ENCODE data around the gene MINDY2. TPM values are rescaled to one million over a fixed set of nuclear protein-coding genes. Genes with fewer than 3 reads are reported as not detected.

The MINDY2 gene
- total and polyA plus RNA-seq, 2 of the 8 experiments (the other 6 are each of a cell fraction or from before 2014, with no cell fraction given) = 3.1 to 25.7 TPM

DNA sequence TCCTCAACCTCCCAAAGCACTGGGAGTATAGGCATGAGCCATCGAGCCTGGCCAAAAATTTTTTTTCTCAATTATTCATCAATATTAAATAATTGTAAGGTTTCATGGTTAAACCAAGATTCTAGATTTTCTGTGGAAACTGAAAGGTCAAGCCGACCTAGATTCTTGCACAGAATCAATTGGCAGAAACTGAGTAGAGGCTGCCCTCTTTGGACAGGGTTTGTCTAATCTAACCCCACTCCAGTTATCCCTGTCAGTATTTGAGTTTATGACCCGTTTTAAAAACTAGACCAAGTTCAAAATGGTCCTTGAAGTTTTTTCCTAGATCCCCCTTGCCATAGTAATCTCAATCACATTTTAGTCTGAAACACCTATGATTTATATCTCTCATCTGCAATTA, 13.0 kb upstream of the MINDY2 start:
- Histone ChIP-seq H4K91ac (replicated peaks; ENCODE audit: insufficient read length, low read length) (no peak overlapping the region), H2AFZ (ENCODE audit: low read length) (no peak overlapping the region), H2AK5ac (ENCODE audit: low read depth, low read length) (no peak overlapping the region), H2BK12ac (ENCODE audit: low read depth, low read length) (no peak overlapping the region), H2BK15ac (ENCODE audit: low read length) (no peak overlapping the region), H3K36me3 (ENCODE audit: control insufficient read depth in 2 of 4, insufficient read depth in 4 of 4, low read length in 3 of 4) (no peaks in the 10 kb centered on the region), H2BK120ac (replicated peaks; ENCODE audit: low read depth, low read length) (no peak overlapping the region), H3K4me1 (replicated peaks in 1 of 4; ENCODE audit: control insufficient read depth in 3 of 4, insufficient read depth in 4 of 4, low read length in 3 of 4) (no peaks in the 10 kb centered on the region), H3K4ac (replicated peaks; ENCODE audit: insufficient read length, low read depth, low read length) (no peak overlapping the region), H3K23ac (ENCODE audit: insufficient read length) (no peak overlapping the region), H3K18ac (ENCODE audit: extremely low read depth, low read length) (no peak overlapping the region), H2BK5ac (ENCODE audit: low read depth, low read length) (no peak overlapping the region), H3K27me3 (replicated peaks in 1 of 4; ENCODE audit: control insufficient read depth in 3 of 4, extremely low read depth in 1 of 4, insufficient read depth in 3 of 4, low read length in 3 of 4) (no peaks in the 10 kb centered on the region), H3K4me3 (ENCODE audit: extremely low read depth in 1 of 4, insufficient read depth in 2 of 4, low read depth in 3 of 4, low read length in 4 of 4) (no peak overlapping the region), H2BK20ac (ENCODE audit: low read length) (no peak overlapping the region), H3K4me2 (ENCODE audit: insufficient read depth in 1 of 2, low read depth in 2 of 2, low read length in 2 of 2) (no peak overlapping the region), H3K14ac (ENCODE audit: insufficient read length) (no peak overlapping the region), H3K9me3 (ENCODE audit: insufficient read depth in 2 of 2, low read depth in 1 of 2, low read length in 1 of 2) (no peaks in the 10 kb centered on the region), H3K23me2 (ENCODE audit: low read depth, low read length) (no peaks in the 10 kb centered on the region), H4K5ac (ENCODE audit: insufficient read length, low read depth, low read length) (no peak overlapping the region), H3K56ac (replicated peaks; ENCODE audit: insufficient read length, low read depth, low read length) (no peak overlapping the region), H4K20me1 (replicated peaks in 1 of 2; ENCODE audit: control insufficient read depth in 1 of 2, insufficient read depth in 2 of 2, low read length in 2 of 2) (no peaks in the 10 kb centered on the region), H3K27ac (ENCODE audit: low read depth, low read length) (no peak overlapping the region), H4K8ac (ENCODE audit: extremely low read depth, insufficient read depth, low read length) (no peak overlapping the region), H3K9ac (replicated peaks in 1 of 4; ENCODE audit: extremely low read depth in 1 of 4, low read depth in 3 of 4, low read length in 3 of 4) (no peak overlapping the region), H3K79me2 (ENCODE audit: control insufficient read depth in 1 of 2, insufficient read depth in 2 of 2, low read length in 2 of 2) (no peaks in the 10 kb centered on the region), H3K79me1 (ENCODE audit: low read depth, low read length) (no peaks in the 10 kb centered on the region)
- ChIA-PET POLR2A (ENCODE audit: partially characterized antibody) (interaction anchor here (1.0 kb wide), 1 partner anchor 10 kb away, joined by 3 read pairs; no protein-coding TSS in a partner anchor), CTCF (ENCODE audit: partially characterized antibody) (interaction anchor here (0.6 to 1.2 kb wide), 3 partner anchors 279 to 573 kb away, joined by 3 to 5 read pairs (median 5); no protein-coding TSS in a partner anchor)
- FAIRE-seq (no peak), DNase-seq (ENCODE audit: low read depth in 1 of 2, low spot score in 2 of 2) (no peak)
- TF ChIP-seq HDAC6 (IDR thresholded peaks at IDR 0.05; ENCODE audit: low read depth, low read length) (no peak), RAD21 (IDR thresholded peaks at IDR 0.05 in 1 of 2, conservative IDR thresholded peaks at IDR 0.05 in 1 of 2; ENCODE audit: low read depth in 2 of 2, low read length in 2 of 2) (peak; percentile 12 to 42; a peak in 3 of 4 replicates)
- 57% methylated on average over 3 of the region's 3 CpGs; no CpG with 5 or more reads in 1 of the 2 experiments for WGBS, 2 experiments (ENCODE audit: extremely low coverage in 1 of 2, insufficient coverage in 1 of 2, insufficient read length in 1 of 2, insufficient replicate concordance in 2 of 2, low coverage in 1 of 2, low lambda C conversion rate in 2 of 2, missing lambda C conversion rate in 1 of 2)

Measured in H1 (cell line).